ENCODE data around the gene XPNPEP2.

Gene XPNPEP2

GRCh38 chrX:129738466-129739308 is at the start of gene XPNPEP2:
TSS of gene XPNPEP2 (plus strand) at chrX:129738979. CDS start at chrX:129739214, 235 bp downstream.
- no peak within 1 kb of the TSS for H3K9ac ChIP-seq (ENCODE audit: low read depth, low read length)
- H3K4me1 ChIP-seq (ENCODE audit: insufficient read depth, low read length) = peaks cover 22% of the 10 kb centered on the region; the same call in 1 of the 2 replicates
- H3K36me3 ChIP-seq (ENCODE audit: insufficient read depth, low read length) = no peaks in the 10 kb centered on the region
- H3K9me3 ChIP-seq (ENCODE audit: control insufficient read depth, insufficient read depth, low read length) = no peaks in the 10 kb centered on the region

- Histone ChIP-seq H3K4me1 (ENCODE audit: insufficient read depth, low read length) (peaks cover 15% of the 10 kb centered on the region), H3K9me3 (ENCODE audit: control insufficient read depth, insufficient read depth, low read length) (no peaks in the 10 kb centered on the region), H3K9ac (ENCODE audit: low read depth, low read length) (no peak overlapping the region), H3K36me3 (ENCODE audit: insufficient read depth, low read length) (no peaks in the 10 kb centered on the region)
These were observed 49.0 kb upstream of the XPNPEP2 start for GRCh38 chrX:129689796-129690195.

- Histone ChIP-seq H3K36me3 (ENCODE audit: insufficient read depth, low read length) (no peaks in the 10 kb centered on the region), H3K9ac (ENCODE audit: low read depth, low read length) (no peak overlapping the region), H3K9me3 (ENCODE audit: control insufficient read depth, insufficient read depth, low read length) (no peaks in the 10 kb centered on the region), H3K4me1 (ENCODE audit: insufficient read depth, low read length) (peaks cover 19% of the 10 kb centered on the region)
These were observed 48.3 kb upstream of the XPNPEP2 start for GRCh38 chrX:129690435-129690834.

DNA sequence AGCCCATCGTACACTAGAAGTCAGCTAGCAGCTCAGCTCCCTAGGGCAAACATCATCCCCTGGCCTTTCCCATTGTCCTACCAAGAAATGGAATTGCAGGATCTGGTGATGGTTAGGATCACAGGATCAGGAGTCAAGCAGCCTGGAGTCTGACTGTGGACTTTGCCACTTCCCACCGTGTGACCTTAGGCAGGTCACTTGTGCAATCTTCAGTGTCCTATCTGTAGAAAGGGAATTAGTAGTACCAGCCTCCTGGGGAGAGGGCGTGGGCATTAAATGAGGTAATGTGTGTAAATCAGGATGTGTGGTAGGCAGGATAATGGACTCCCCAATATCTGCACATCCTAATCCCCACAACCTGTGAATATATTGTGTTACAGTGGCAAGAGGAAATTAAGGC is 45.4 kb upstream of the XPNPEP2 start:
- no peaks in the 10 kb centered on the region for H3K36me3 ChIP-seq (ENCODE audit: insufficient read depth, low read length)
- no peak overlapping the region for H3K9ac ChIP-seq (ENCODE audit: low read depth, low read length)
- H3K9me3 ChIP-seq (ENCODE audit: control insufficient read depth, insufficient read depth, low read length) = no peaks in the 10 kb centered on the region
- peaks cover 33% of the 10 kb centered on the region for H3K4me1 ChIP-seq (ENCODE audit: insufficient read depth, low read length)

DNA sequence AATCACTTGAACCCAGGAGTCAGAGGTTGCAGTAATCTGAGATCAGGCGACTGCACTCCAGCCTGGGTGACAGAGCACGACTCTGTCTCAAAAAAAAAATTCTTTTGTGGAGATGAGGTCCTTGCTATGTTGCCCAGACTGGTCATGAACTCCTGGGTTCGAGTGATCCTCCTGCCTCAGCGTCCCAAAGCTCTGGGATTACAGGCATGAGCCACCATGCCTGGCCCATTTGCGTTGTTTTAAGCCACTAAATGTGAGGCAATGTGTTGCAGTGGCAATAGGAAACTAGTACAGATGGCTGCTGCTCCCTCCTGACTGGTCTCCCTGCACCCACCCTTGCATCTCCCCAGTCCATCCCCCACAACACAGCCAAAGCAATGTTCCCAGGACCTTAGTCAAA is 44.0 kb upstream of the XPNPEP2 start:
- no peak overlapping the region for H3K9ac ChIP-seq (ENCODE audit: low read depth, low read length)
- H3K9me3 ChIP-seq (ENCODE audit: control insufficient read depth, insufficient read depth, low read length) = no peaks in the 10 kb centered on the region
- H3K4me1 ChIP-seq (ENCODE audit: insufficient read depth, low read length) = peaks cover 32% of the 10 kb centered on the region
- no peaks in the 10 kb centered on the region for H3K36me3 ChIP-seq (ENCODE audit: insufficient read depth, low read length)

DNA sequence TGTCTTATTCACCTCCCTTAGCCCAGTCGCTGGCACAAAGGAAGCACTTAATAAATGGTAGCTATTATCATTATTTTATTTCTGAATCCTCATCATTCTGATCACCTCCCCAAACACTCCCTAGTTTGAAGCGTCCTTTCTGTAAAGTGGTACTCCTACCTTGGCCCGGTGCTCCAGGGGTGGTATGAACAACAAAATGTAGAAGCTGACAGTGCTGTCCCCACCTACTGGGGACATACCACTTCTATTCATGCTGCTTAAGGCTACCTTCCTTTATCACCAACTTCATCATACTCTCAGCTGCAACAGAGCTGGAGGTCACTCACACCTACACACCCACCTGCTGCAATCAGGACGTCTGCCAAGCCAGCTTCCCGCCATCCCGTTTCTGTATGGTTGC is 43.2 kb upstream of the XPNPEP2 start:
- peaks cover 29% of the 10 kb centered on the region for H3K4me1 ChIP-seq (ENCODE audit: insufficient read depth, low read length)

GRCh38 chrX:129695937-129696336 is 42.8 kb upstream of the XPNPEP2 start:
- no peaks in the 10 kb centered on the region for H3K36me3 ChIP-seq (ENCODE audit: insufficient read depth, low read length)
- no peak overlapping the region for H3K9ac ChIP-seq (ENCODE audit: low read depth, low read length)
- H3K4me1 ChIP-seq (ENCODE audit: insufficient read depth, low read length) = peaks cover 29% of the 10 kb centered on the region
- no peaks in the 10 kb centered on the region for H3K9me3 ChIP-seq (ENCODE audit: control insufficient read depth, insufficient read depth, low read length)

More for the DNA sequence above, 43.2 kb upstream of the XPNPEP2 start:
- no peaks in the 10 kb centered on the region for H3K36me3 ChIP-seq (ENCODE audit: insufficient read depth, low read length)
- H3K9me3 ChIP-seq (ENCODE audit: control insufficient read depth, insufficient read depth, low read length) = no peaks in the 10 kb centered on the region
- no peak overlapping the region for H3K9ac ChIP-seq (ENCODE audit: low read depth, low read length)

- H3K36me3 ChIP-seq (ENCODE audit: insufficient read depth, low read length) = no peaks in the 10 kb centered on the region
- H3K4me1 ChIP-seq (ENCODE audit: insufficient read depth, low read length) = peaks cover 29% of the 10 kb centered on the region
These were observed 42.2 kb upstream of the XPNPEP2 start for GRCh38 chrX:129696463-129697155.

DNA sequence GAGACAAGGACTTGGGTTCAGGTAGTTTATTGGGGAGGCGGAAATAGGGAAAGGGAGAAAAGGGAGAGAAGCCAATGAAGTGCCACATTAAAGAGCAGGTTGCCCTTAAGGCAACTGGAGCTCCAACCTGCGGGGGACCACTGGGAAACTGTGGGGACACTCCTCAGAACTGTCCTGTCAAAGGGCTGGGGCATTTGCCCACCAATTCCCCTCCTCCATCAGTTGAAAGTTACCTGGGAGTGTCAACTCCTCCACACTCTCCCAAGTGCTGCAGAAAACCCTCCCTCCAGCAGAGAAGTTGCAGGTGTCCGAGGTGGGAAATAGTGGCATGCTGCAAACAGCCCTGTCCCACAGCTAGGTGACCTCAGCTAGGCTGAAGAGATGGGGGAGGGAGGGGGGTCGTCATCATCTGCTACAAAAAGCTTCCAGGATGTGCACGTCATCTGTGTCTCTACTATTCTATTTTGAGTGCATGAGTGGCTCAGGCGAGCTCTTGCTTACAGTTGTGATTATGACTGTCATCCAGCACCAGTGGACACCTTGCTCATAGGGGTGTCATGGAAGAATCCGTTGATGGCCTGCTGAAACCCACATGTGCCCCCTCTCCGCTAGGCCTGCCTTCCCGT is 41.5 kb upstream of the XPNPEP2 start:
- no peak overlapping the region for H3K9ac ChIP-seq (ENCODE audit: low read depth, low read length)
- H3K36me3 ChIP-seq (ENCODE audit: insufficient read depth, low read length) = no peaks in the 10 kb centered on the region

More at GRCh38 chrX:129696463-129697155, 42.2 kb upstream of the XPNPEP2 start:
- H3K9me3 ChIP-seq (ENCODE audit: control insufficient read depth, insufficient read depth, low read length) = no peaks in the 10 kb centered on the region
- no peak overlapping the region for H3K9ac ChIP-seq (ENCODE audit: low read depth, low read length)

DNA sequence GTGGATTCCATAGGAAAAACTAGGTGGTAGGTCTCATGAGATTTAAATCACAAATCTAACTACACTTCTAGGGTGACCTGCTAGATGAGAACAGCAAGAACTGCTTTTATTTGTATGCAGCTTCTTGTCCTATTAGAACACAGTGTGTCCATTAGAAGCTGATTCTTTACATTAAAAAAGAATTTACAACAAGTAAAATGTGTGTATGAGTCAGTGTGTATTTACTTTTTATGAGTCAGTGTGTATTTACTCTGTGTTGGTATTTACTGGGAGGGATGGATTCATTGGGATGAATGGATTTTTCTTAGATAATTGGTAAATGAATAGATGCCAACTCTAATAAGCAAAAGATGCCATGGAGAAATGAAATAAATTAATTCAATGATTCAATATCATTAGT is 40.6 kb upstream of the XPNPEP2 start:
- peaks cover 29% of the 10 kb centered on the region for H3K4me1 ChIP-seq (ENCODE audit: insufficient read depth, low read length)
- no peak overlapping the region for H3K9ac ChIP-seq (ENCODE audit: low read depth, low read length)
- no peaks in the 10 kb centered on the region for H3K9me3 ChIP-seq (ENCODE audit: control insufficient read depth, insufficient read depth, low read length)
- no peaks in the 10 kb centered on the region for H3K36me3 ChIP-seq (ENCODE audit: insufficient read depth, low read length)

More for the DNA sequence above, 41.5 kb upstream of the XPNPEP2 start:
- Histone ChIP-seq H3K4me1 (ENCODE audit: insufficient read depth, low read length) (peaks cover 29% of the 10 kb centered on the region), H3K9me3 (ENCODE audit: control insufficient read depth, insufficient read depth, low read length) (no peaks in the 10 kb centered on the region)

- Histone ChIP-seq H3K9ac (ENCODE audit: low read depth, low read length) (no peak overlapping the region), H3K4me1 (ENCODE audit: insufficient read depth, low read length) (peaks cover 25% of the 10 kb centered on the region), H3K36me3 (ENCODE audit: insufficient read depth, low read length) (no peaks in the 10 kb centered on the region), H3K9me3 (ENCODE audit: control insufficient read depth, insufficient read depth, low read length) (no peaks in the 10 kb centered on the region)
These were observed 38.2 kb upstream of the XPNPEP2 start for GRCh38 chrX:129700536-129700935.

DNA sequence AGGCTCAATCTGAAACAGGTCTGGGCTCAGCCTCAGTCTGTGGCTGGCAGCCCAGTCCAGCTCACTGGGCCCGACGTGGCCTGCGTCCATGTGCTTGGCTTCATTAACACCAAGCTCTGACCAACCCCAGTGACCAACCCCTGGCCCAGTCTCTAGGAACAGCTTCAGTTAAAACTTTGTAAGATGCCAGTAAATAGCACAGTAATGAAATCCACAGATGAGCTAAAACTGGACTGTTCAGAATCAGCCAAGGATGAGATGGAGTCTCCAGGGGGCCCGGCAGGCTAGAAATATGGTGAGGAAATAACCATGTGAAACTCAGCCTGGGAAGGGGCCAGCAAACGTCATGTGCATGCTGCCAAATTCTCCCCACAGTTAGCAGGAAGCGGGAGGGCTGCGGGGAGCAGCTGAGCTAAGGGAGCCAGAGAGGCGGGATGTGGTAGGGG is 37.1 kb upstream of the XPNPEP2 start:
- peaks cover 16% of the 10 kb centered on the region for H3K4me1 ChIP-seq (ENCODE audit: insufficient read depth, low read length)
- no peaks in the 10 kb centered on the region for H3K9me3 ChIP-seq (ENCODE audit: control insufficient read depth, insufficient read depth, low read length)
- no peak overlapping the region for H3K9ac ChIP-seq (ENCODE audit: low read depth, low read length)
- H3K36me3 ChIP-seq (ENCODE audit: insufficient read depth, low read length) = no peaks in the 10 kb centered on the region

GRCh38 chrX:129704491-129704890 is 34.3 kb upstream of the XPNPEP2 start:
- no peaks in the 10 kb centered on the region for H3K4me1 ChIP-seq (ENCODE audit: insufficient read depth, low read length)
- no peaks in the 10 kb centered on the region for H3K36me3 ChIP-seq (ENCODE audit: insufficient read depth, low read length)
- 0 out of 2 replicates have a peak, but pooled peaks cover 3% of the 10 kb centered on the region for H3K9me3 ChIP-seq (ENCODE audit: control insufficient read depth, insufficient read depth, low read length)
- H3K9ac ChIP-seq (ENCODE audit: low read depth, low read length) = no peak overlapping the region

DNA sequence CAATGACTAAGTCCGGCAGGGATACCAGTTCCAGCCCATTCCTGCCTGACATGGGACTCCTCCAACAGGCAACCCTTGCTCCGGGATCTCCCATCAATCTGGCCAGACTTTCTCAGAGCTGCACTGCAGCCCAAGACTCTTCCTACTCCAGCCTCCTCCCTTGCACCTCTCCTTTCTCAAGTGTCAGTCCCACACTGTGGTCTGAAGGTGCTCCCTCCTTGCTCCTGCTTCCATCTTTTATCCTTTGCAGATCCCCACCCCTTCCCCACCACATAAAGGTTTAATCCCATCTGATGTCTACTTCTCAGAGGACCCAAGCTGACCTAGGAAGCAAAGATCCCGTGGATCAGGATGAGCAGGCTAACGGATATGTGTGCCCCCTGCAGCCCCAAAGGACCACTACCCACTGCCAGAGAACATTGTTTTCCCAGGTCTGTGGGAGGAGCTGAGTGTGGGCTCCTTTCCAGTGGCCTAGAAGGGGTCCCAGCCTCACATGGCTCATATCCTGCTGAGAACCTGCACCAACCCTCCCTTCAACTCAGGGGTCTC is 33.3 kb upstream of the XPNPEP2 start:
- 0 out of 2 replicates have a peak, but pooled peaks cover 3% of the 10 kb centered on the region for H3K9me3 ChIP-seq (ENCODE audit: control insufficient read depth, insufficient read depth, low read length)
- H3K36me3 ChIP-seq (ENCODE audit: insufficient read depth, low read length) = no peaks in the 10 kb centered on the region
- no peaks in the 10 kb centered on the region for H3K4me1 ChIP-seq (ENCODE audit: insufficient read depth, low read length)
- H3K9ac ChIP-seq (ENCODE audit: low read depth, low read length) = no peak overlapping the region

Data from ES-I3 (cell line).